ENCODE measurements around the gene SLC35C1. TPM values are rescaled to one million over a fixed set of nuclear protein-coding genes. Genes with fewer than 3 reads are reported as not detected.

The SLC35C1 gene
- polyA plus RNA-seq, 1 donor (not counting 4 experiments of a cell fraction or from before 2014, with no cell fraction given), result 4.9 TPM

GRCh38 chr11:45809456-45810395 lies 4.8 kb downstream of the SLC35C1 start:
- Histone ChIP-seq H3K79me2 (ENCODE audit: control insufficient read depth, insufficient read depth, low read length) (peaks cover 27% of the 10 kb centered on the region), H3K4me2 (ENCODE audit: control insufficient read depth, extremely low read depth, insufficient read depth, low read depth, low read length) (no peak overlapping the region), H3K4me1 (ENCODE audit: control insufficient read depth, extremely low read depth, insufficient read depth, low read length) (peaks cover 24% of the 10 kb centered on the region), H3K36me3 (ENCODE audit: control insufficient read depth in 2 of 2, extremely low read depth in 1 of 2, insufficient read depth in 2 of 2, low read length in 2 of 2) (peaks cover 17 to 18% of the 10 kb centered on the region in 2 experiments), H2AFZ (ENCODE audit: control insufficient read depth, low read length) (no peak overlapping the region), H3K27ac (ENCODE audit: control insufficient read depth, insufficient read depth, low read length) (no peak overlapping the region), H3K27me3 (ENCODE audit: control insufficient read depth, extremely low read depth, insufficient read depth, low read length) (no peaks in the 10 kb centered on the region), H3K9ac (ENCODE audit: control insufficient read depth, extremely low read depth, insufficient read depth, low read length) (no peak overlapping the region), H3K9me3 (ENCODE audit: control insufficient read depth, low read depth, low read length) (no peaks in the 10 kb centered on the region), H3K4me3 (ENCODE audit: control insufficient read depth in 2 of 3, extremely low read depth in 1 of 3, insufficient read depth in 2 of 3, low read depth in 1 of 3, low read length in 3 of 3) (no peak overlapping the region), H4K20me1 (ENCODE audit: control insufficient read depth, extremely low read depth, insufficient read depth, low read length) (peaks cover 4% of the 10 kb centered on the region), H3K9me1 (ENCODE audit: control insufficient read depth, extremely low read depth, insufficient read depth, low read length) (peaks cover 2% of the 10 kb centered on the region)
- TF ChIP-seq CTCF (optimal IDR thresholded peaks at IDR 0.05 in 1 of 3, IDR thresholded peaks at IDR 0.05 in 1 of 3, conservative IDR thresholded peaks at IDR 0.05 in 1 of 3; ENCODE audit: extremely low read depth in 1 of 3, insufficient read depth in 2 of 3, low read length in 3 of 3) (no peak), EZH2 (IDR thresholded peaks at IDR 0.05; ENCODE audit: low read length) (no peak)
- DNase-seq (ENCODE audit: low read depth, low spot score), result no peak
- no peak for FAIRE-seq
- dilution Hi-C loops (cut with MboI; ENCODE audit: extremely low pct_ligation_motif_present, low sequenced_read_pairs), result no loop called here

GRCh38 chr11:45810431-45811108 lies 5.6 kb downstream of the SLC35C1 start:
- DNase-seq (ENCODE audit: low read depth, low spot score) (no peak), FAIRE-seq (no peak)
- peaks cover 22% of the 10 kb centered on the region for H3K4me1 ChIP-seq (ENCODE audit: control insufficient read depth, extremely low read depth, insufficient read depth, low read length)
- H2AFZ ChIP-seq (ENCODE audit: control insufficient read depth, low read length), result no peak overlapping the region
- H3K9me3 ChIP-seq (ENCODE audit: control insufficient read depth, low read depth, low read length), result no peaks in the 10 kb centered on the region
- peaks cover 2% of the 10 kb centered on the region for H3K9me1 ChIP-seq (ENCODE audit: control insufficient read depth, extremely low read depth, insufficient read depth, low read length)
- no peak for TF ChIP-seq EZH2 (IDR thresholded peaks at IDR 0.05; ENCODE audit: low read length)
- TF ChIP-seq CTCF (optimal IDR thresholded peaks at IDR 0.05 in 1 of 3, IDR thresholded peaks at IDR 0.05 in 1 of 3, conservative IDR thresholded peaks at IDR 0.05 in 1 of 3; ENCODE audit: extremely low read depth in 1 of 3, insufficient read depth in 2 of 3, low read length in 3 of 3), result no peak
- H3K9ac ChIP-seq (ENCODE audit: control insufficient read depth, extremely low read depth, insufficient read depth, low read length), result no peak overlapping the region
- no peaks in the 10 kb centered on the region for H3K27me3 ChIP-seq (ENCODE audit: control insufficient read depth, extremely low read depth, insufficient read depth, low read length)
- no peak overlapping the region for H3K4me2 ChIP-seq (ENCODE audit: control insufficient read depth, extremely low read depth, insufficient read depth, low read depth, low read length)
- peaks cover 4% of the 10 kb centered on the region for H4K20me1 ChIP-seq (ENCODE audit: control insufficient read depth, extremely low read depth, insufficient read depth, low read length)
- H3K27ac ChIP-seq (ENCODE audit: control insufficient read depth, insufficient read depth, low read length), result no peak overlapping the region
- peaks cover 23% of the 10 kb centered on the region for H3K79me2 ChIP-seq (ENCODE audit: control insufficient read depth, insufficient read depth, low read length)
- peaks cover 17 to 18% of the 10 kb centered on the region in 2 experiments for H3K36me3 ChIP-seq (ENCODE audit: control insufficient read depth in 2 of 2, extremely low read depth in 1 of 2, insufficient read depth in 2 of 2, low read length in 2 of 2)
- no peak overlapping the region for H3K4me3 ChIP-seq (ENCODE audit: control insufficient read depth in 2 of 3, extremely low read depth in 1 of 3, insufficient read depth in 2 of 3, low read depth in 1 of 3, low read length in 3 of 3)
- dilution Hi-C loops (cut with MboI; ENCODE audit: extremely low pct_ligation_motif_present, low sequenced_read_pairs), result no loop called here
